Activated T-helper 1 cell treated with anti-CD3 and anti-CD28 coated beads, Interleukin-2, amount 50 U/mL, for 16 hours (primary cell): Measurements from ENCODE around the gene FANCL.
"Not testable (repeated sequence)": the region's sequence is repeated elsewhere in the genome, so short reads cannot be mapped to it uniquely, and the experiment has no call there.

ENCODE experiments used
- DNase-seq, 2 donors: peaks; one replicate each; pipeline ENCODE4 v3.0.0-alpha.2; 2020; ENCODE audit warnings: low read depth in 1 of 2, low spot score in 1 of 2

The FANCL gene

DNA sequence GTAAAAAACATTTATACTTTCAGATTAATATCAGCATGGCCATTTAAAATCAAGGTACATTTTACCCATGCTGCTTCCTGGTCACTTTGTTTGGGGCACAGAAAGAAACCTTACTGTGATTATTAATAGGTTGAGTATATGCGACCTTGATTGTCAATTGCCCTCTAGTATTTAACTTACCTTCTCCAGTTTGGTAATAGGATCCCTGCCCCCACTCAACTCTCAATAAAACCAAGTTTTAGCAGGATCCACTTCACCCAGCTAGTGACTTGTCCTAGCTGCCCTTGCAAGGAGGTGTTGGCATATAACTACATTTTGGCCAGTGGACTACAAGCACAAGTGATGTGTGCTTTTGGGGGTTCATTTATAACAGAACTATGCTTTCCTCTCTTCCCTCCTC lies 34.3 kb downstream of the FANCL start:
- no peak for DNase-seq

DNA sequence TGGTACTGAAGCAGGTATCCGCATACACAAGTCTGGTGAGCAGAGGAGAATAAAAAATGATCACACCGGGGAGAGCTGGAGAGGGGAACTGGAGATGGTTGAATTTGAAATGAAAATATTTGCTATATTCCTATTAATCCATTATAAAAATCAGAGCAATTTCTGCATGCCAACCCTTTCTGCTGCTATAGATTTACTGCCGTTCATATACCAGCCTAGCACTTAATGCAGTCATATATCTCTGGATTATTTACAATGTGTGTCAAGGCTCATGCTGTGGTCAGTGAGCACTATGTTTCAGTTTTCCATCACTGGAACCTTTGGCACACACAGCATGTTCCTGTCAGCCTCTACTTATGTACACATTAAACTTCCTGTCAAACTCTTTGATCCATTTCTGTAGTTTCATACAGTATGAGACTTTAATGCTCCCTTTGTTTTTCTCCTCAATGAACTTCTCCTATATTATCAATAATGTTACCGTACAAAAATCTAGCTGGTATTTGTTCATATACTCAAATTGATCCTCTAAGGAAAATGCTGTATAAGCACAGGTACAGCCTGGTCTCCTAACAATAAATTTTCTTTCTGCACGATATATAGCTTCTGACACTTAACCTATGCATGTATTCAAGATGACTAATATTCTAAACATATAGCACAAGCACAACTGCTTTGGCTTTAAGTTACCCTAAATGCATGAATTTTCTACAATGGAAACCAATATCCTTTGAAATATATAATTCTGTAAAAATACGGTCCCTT lies 36.7 kb downstream of the FANCL start:
- no peak for DNase-seq

DNA sequence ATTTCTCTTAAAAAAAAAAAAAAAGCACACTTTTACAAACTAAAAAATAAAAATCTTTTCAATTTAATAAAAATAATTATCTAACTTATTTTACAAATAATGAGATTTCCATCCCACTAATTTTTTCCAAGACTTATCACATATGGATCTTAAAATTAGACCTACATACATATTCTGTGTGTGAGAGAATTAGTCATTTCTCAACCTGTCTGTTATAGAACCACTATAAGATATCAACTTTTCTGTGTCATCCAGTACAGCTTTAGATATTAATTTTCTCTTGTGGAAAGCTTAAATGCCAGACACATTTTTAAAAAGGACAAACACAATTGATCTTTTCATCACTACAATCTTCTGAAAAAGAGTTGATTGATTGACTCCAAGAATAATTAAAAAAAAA lies 38.1 kb downstream of the FANCL start:
- no peak for DNase-seq

DNA sequence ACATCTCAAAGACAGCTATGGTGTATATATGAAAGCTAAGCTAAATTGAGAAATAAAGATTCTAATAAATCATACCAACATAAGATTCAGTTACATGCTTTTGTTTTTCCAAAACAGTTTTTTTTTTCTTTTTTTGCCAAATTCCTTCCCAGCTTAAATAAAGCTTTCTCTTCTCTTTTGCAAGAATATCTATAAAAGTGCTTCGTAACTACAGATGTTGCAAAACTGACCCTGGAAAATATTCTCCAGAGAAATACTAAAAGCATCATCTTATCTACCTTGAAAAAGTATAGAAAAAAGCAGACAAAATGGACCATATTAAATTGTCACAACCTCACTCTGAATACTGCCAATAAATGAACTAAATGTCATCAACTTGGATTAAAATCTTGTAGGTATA lies 38.7 kb downstream of the FANCL start:
- DNase-seq: no peak

DNA sequence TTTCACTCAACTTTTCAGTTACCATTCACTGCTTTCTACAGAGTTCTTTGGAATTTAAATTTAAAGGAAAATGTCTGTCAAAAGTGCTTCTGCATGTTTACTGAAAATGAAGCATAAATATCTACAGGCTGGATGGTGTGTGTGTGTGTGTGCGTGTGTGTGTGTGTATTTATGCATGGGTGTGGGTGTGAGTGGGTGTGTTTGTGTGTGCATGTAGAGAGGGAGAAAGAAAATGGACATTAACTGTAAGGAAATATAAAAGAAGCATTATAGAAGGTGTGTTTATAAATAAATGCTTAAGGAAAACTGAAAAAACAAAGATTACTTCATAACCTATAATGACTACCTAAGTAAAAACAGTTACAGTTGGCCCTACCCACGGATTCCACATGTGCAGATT lies 43.2 kb downstream of the FANCL start:
- no peak for DNase-seq

DNA sequence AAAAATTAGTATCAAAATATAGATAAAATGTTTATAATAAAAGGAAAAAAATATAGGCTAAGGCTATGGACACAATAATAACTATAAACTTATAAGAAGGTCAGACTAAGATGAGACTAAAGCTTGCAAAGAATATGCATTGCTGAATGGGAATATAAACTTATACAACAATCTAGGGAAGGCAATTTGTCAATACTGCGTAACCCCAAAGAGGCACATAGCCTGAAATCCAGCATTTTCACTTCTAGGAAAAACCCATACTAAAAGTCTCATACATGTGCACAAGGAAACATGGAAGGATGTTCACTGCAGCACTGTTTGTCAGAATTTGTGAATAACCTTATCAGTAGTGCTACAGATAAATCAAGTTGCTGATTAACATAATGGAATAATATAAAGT lies 45.5 kb downstream of the FANCL start:
- DNase-seq: no peak

DNA sequence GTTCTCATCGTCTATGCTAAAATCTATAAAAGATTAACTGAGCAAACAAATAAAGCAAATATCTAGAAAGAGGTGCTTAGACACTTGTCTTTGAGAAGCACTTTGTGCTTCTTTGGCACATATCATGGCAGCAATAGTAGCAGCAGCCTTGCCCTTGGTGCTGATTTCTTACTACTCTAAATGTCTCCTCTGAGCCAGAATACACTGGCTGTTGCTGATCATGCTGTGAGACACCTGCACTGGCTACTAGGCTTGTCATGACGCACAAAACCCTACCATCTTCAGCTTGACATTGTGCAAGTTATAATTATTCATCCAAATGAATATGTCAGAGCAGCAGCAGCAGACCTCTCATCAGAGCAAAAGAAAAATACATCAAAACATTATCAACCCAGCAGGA lies 46.7 kb downstream of the FANCL start:
- DNase-seq: no peak

DNA sequence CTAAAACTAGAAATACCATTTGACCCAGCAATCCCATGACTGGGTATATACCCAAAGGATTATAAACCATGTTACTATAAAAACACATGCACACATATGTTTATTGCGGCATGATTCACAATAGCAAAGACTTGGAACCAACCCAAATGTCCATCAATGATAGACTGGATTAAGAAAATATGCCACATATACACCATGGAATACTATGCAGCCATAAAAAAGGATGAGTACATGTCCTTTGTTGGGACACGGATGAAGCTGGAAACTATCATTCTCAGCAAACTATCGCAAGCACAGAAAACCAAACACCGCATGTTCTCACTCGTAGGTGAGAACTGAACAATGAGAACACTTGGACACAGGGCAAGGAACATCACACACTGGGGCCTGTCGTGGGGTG lies 54.1 kb downstream of the FANCL start:
- not testable (repeated sequence) for DNase-seq

DNA sequence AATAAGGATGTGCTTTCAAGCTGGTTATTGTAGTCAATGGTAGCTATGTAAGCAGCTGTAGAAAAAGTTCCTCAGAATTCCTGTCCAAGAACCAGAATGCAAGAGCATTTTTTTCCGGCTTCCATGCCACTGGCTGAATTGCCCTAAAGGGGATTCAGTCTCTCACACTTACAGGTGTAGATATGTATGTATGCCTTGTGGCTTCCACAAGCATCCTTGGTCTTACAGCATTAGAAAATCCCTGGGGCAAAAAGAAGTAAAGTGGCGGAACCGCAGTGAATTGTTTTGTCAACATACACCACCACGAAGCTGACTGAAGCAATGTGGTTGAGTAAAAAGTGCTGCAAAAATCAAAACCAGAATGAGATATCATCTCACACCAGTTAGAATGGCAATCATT lies 54.6 kb downstream of the FANCL start:
- DNase-seq: no peak

DNA sequence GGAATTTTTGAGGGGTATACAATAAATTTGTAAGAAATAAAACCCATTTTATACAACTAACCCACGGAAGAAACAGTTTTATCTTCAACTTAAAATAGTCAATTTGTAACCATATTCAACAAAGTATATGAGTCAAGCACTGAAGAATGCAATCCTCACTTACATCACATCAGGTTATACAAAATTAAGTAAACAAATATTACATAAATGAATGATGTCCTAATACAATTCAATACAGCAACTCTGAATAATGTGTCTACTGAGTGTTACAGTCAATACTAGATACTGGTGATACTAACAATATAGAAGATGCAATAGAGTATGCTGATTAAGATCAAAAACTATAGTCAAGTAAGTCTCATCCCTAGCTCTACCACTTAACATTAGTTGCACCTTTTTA lies 58.6 kb downstream of the FANCL start:
- no peak for DNase-seq

DNA sequence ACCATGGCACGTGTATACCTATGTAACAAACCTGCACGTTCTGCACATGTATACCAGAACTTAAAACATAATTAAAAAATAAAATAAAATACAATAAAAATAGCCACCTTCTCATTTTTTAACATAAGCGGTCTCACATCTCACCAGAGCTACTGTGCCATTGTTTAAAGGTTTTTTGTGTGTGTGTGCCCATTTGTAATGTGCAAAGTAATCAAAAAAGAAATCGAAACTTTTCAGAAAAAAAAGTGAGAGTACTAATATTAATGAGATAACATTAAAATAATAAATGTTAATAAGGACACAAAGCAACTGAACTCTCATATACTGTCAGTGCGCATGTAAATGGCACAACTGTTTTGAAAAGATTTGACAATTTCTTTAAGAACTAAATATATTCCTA lies 60.5 kb downstream of the FANCL start:
- no peak for DNase-seq

DNA sequence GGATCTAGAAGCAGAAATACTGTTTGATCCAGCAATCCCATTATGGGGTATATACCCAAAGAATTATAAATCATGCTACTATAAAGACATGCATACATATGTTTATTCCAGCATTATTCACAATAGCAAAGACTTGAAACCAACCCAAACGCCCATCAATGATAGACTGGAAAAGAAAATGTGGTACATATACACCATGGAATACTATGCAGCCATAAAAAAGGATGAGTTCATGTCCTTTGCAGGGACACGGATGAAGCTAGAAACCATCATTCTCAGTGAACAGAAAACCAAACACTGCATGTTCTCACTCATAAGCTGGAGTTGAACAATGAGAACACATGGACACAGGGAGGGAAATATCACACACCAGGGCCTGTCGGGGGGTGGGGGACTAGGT lies 61.0 kb downstream of the FANCL start:
- DNase-seq: not testable (repeated sequence)

DNA sequence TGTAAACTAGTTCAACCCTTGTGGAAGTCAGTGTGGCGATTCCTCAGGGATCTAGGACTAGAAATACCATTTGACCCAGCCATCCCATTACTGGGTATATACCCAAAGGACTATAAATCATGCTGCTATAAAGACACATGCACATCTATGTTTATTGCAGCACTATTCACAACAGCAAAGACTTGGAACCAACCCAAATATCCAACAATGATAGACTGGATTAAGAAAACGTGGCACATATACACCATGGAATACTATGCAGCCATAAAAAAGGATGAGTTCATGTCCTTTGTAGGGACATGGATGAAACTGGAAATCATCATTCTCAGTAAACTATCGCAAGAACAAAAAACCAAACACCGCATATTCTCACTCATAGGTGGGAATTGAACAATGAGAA lies 63.9 kb downstream of the FANCL start:
- not testable (repeated sequence) for DNase-seq

DNA sequence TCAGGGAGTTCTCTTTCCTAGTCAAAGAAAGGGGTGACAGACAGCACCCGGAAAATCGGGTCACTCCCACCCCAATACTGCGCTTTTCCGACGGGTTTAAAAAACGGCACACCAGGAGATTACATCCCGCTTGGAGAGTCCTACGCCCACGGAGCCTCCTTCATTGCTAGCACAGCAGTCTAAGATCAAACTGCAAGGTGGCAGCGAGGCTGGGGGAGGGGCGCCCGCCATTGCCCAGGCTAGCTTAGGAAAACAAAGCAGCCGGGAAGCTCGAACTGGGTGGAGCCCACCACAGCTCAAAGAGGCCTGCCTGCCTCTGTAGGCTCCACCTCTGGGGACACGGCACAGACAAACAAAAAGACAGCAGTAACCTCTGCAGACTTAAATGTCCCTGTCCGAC lies 69.3 kb downstream of the FANCL start:
- not testable (repeated sequence) for DNase-seq

DNA sequence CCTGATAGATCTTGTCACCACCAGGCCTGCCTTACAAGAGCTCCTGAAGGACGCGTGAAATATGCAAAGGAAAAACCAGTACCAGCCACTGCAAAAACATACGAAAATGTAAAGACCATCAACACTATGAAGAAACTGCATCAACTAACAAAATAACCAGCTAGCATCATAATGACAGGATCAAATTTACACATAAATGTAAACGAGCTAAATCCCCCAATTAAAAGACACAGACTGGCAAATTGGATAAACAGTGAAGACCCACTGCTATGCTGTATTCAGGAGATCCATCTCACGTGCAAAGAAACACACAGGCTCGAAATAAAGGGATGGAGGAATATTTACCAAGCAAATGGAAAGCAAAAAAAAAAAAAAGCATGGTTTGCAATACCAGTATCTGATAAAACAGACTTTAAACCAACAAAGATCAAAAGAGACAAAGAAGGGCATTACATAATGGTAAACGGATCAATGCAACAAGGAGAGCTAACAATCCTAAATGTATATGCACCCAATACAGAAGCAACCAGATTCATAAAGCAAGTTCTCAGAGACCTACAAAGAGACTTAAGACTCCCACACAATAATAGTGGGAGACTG lies 70.7 kb downstream of the FANCL start:
- not testable (repeated sequence) for DNase-seq

DNA sequence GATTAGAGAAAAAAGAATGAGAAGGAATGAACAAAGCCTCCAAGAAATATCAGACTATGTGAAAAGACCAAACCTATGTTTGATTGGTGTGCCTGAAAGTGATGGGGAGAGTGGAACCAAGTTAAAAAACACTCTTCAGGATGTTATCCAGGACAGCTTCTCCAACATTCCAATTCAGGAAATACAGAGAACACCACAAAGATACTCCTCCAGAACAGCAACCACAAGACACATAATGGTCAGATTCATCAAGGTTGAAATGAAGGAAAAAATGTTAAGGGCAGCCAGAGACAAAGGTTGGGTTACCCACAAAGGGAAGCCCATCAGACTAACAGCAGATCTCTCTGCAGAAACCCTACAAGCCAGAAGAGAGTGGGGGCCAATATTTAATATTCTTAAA lies 71.3 kb downstream of the FANCL start:
- not testable (repeated sequence) for DNase-seq

DNA sequence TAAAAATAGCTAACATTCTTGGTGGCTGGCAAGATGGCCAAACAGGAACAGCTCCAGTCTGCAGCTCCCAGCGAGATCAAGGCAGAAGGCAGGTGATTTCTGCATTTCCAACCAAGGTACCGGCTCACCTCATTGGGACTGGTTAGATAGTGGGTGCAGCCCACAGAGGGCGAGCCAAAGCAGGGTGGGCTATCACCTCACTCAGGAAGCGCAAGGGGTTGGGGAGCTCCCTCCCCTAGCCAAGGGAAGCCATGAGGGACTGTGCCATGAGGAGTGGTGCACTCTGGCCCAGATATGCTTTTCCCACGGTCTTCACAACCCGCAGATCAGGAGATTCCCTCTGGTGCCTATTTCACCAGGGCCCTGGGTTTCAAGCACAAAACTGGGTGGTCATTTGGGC lies 73.0 kb downstream of the FANCL start:
- DNase-seq: not testable (repeated sequence)

DNA sequence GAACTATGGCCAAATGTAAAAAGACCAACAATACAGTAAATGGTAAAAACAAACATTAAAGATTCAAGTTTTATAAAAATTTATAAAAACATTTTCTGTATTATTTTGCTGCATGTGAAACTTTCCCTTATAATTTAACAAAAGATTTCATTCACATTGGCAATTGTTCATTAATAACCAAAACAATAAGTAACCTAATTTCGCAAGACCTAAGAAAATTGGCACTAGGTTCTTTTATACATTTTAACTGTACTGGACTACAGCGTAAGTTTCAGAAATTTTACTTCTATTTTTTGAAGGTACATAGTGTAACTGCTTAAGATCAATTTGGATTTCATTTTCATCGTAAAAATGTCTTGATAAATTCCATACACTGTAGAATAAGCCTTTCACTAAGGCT lies 77.2 kb downstream of the FANCL start:
- DNase-seq: no peak

DNA sequence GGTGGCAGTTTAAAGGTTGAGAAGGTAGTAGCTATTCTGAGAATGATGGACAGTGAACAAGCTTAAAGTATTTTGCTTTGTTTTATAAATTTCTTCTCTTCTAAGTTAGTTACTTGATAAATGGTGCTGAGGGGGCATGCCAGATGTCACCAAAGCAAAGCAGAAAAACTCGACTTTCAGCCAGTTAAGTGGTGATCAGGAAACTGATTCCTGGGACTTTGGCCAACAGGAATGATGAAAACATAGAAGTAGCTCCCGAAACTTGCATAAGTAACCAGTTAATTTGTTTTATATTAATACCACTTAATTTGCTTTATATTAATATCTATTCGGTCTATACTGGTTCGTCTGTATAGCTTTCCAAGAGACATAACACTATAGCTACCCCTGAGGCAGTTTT lies 82.6 kb downstream of the FANCL start:
- no peak for DNase-seq

DNA sequence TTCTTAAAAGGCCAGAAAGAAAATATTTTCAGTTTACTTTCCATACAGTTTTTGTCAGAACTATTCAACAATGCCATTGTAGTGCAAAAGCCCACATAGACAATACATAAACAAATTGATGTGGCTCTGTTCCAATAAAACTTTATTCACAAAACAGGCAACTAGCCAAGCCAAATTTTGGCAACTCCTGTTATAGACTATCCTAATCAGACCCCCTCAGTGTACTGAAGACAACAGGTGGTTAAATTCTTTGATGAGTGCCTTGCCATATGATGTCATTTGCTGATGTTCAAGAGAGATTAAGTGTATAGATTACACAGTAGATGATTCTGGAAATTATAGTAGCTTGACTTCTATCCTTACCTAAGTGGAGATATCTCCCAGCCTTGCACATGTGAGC lies 83.4 kb downstream of the FANCL start:
- DNase-seq: no peak

DNA sequence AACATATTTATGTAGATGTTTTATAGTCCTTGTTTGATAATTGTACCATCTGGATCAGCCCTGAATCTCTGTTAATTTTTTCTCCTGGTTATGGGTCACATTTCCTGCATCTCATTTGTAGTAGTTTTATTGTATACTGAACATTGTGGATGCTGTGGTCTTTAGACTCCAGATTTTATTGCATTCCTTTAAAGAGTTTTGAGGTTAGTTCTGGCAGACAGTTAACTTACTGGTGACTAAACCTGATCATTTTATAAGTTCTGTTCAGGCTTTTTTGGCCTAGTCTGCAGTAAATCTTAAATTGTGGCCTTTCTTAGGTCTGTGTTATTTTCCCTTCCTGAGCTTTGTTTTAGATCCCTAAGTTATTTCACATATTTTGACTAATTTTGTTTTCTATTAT lies 84.3 kb downstream of the FANCL start:
- no peak for DNase-seq

DNA sequence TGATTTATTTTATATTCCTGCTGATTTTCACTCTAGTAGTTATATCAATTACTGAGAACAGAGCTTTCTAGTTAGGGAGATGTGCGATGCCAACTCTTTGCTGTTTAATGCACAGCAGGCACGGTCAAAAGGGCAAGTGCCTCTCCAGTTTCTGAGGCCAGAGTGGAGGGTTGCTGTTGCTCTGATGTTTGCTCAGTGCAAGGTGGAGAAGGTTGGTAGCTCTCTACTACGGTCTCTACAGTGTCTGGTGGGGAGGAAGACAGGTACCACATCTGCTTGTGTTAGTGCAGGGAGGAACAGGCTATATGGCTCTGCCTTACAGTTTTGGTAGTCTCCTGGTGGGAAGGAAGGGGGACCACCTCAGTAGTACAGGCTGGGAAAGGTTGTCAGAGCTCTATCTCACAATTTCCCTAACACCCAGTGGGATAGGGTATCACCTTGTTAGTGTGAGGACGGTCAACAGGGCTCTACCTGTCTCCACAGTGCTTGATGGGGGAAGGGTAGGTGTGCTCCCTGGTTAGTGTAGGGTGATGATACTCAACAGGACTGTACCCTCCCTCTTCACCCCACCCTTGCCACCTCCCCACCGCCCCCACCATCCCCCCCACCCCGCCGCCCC lies 85.9 kb downstream of the FANCL start:
- no peak for DNase-seq

DNA sequence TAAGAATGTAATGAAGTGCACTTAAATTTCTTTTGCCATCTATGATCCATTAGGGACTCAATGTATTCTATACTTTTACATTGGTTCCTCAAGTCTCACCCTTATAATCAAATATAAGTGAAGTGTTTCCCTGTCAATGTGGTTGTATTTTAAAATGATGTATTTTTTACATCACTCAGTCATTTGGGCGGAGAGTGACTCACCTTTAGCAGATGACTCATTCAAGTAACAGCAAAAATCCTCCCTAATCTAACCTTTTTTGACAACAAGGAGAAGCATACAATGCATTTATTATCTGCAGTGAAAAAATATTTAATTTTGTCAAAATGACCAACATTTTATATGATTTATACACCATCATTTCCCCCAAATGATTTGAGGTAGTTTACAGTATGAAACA lies 94.4 kb downstream of the FANCL start:
- DNase-seq: no peak
